MM.1S (cell line): ENCODE measurements around the gene UCHL5.

Source experiments
- DNase-seq: peaks from one replicate; pipeline ENCODE4 v3.0.0-alpha.2; 2015
- H2AFZ ChIP-seq: fragments of 300-600 bp; sonication (generic); 2 replicates; pipeline ENCODE4 v1.6.0; 2016; ENCODE audit warnings: antibody characterized with exemption, low read length
- H3F3A ChIP-seq: fragments of 300-600 bp; sonication (generic); 2 replicates; pipeline ENCODE4 v1.6.1; 2016; ENCODE audit warnings: mild to moderate bottlenecking, antibody characterized with exemption, low read length, moderate library complexity, mixed read lengths; ENCODE audit not compliant: insufficient read depth
- H3K27ac ChIP-seq: fragments of 300-600 bp; sonication (generic); 2 replicates; pipeline ENCODE4 v1.5.1; 2016; ENCODE audit warnings: mild to moderate bottlenecking, low read length
- H3K27me3 ChIP-seq: fragments of 300-600 bp; sonication (generic); replicated peaks from 2 replicates; pipeline ENCODE4 v1.6.0; 2016; ENCODE audit warnings: low read length; ENCODE audit not compliant: insufficient read depth
- H3K36me3 ChIP-seq: fragments of 300-600 bp; sonication (generic); replicated peaks from 2 replicates; pipeline ENCODE4 v1.6.1; 2016; ENCODE audit warnings: mild to moderate bottlenecking, low read length, mixed read lengths; ENCODE audit not compliant: insufficient read depth
- H3K4me1 ChIP-seq: fragments of 300-600 bp; sonication (generic); 2 replicates; pipeline ENCODE4 v1.6.1; 2016; ENCODE audit warnings: low read length, mixed read lengths
- H3K4me2 ChIP-seq: fragments of 300-600 bp; sonication (generic); 2 replicates; pipeline ENCODE4 v1.6.0; 2016; ENCODE audit warnings: low read depth, low read length
- H3K4me3 ChIP-seq: fragments of 300-600 bp; sonication (generic); 2 replicates; pipeline ENCODE4 v1.5.1; 2016; ENCODE audit warnings: low read length, mixed read lengths
- H3K79me2 ChIP-seq: fragments of 300-600 bp; sonication (generic); 2 replicates; pipeline ENCODE4 v1.6.1; 2016; ENCODE audit warnings: mixed run types, low read length, mixed read lengths
- H3K9ac ChIP-seq: fragments of 300-600 bp; sonication (generic); 2 replicates; pipeline ENCODE4 v1.6.1; 2016; ENCODE audit warnings: low read length, mixed read lengths
- H3K9me2 ChIP-seq: fragments of 300-600 bp; sonication (generic); replicated peaks from 2 replicates; pipeline ENCODE4 v1.6.1; 2016; ENCODE audit warnings: mild to moderate bottlenecking, low read length, mixed read lengths; ENCODE audit not compliant: insufficient read depth
- H3K9me3 ChIP-seq: fragments of 300-600 bp; sonication (generic); replicated peaks from 2 replicates; pipeline ENCODE4 v1.6.1; 2016; ENCODE audit warnings: mild to moderate bottlenecking, low read length, mixed read lengths; ENCODE audit not compliant: insufficient read depth
- H4K20me1 ChIP-seq: fragments of 300-600 bp; sonication (generic); 2 replicates; pipeline ENCODE4 v1.6.1; 2016; ENCODE audit warnings: mild to moderate bottlenecking, low read length, moderate library complexity, mixed read lengths; ENCODE audit not compliant: insufficient read depth
- CTCF ChIP-seq: fragments of 300-600 bp; sonication (generic); IDR thresholded peaks from 2 replicates; pipeline ENCODE4 v1.5.1; 2016; ENCODE audit warnings: antibody characterized with exemption, low read length, mixed read lengths
- EZH2 ChIP-seq: fragments of 300-600 bp; sonication (generic); optimal IDR thresholded peaks from 2 replicates; pipeline ENCODE3; 2017; ENCODE audit warnings: low read depth, mild to moderate bottlenecking, antibody characterized with exemption, low read length, mixed read lengths
- EZH2phosphoT487 ChIP-seq: fragments of 300-600 bp; sonication (generic); IDR thresholded peaks from 2 replicates; pipeline ENCODE4 v1.6.1; 2018; ENCODE audit warnings: antibody characterized with exemption, low read length

UCHL5 gene

DNA sequence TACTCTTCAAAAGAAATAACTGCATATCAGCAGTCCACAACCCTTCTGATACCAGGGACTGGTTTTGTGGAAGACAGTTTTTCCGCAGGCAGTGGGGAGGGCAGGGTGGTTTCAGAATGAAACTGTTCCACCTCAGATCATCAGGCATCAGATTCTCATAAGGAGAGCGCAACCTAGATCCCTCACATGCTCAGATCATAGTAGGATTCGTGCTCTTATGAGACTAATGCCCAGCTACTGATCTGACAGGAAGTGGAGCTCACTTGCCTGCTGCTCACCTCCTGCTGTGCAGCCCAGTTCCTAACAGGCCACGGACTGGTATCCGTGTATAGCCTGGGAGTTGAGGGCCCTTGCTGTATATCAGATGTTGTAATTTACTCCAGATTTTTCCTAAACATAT lies 11.8 kb upstream of the UCHL5 start:
- Histone ChIP-seq H3K36me3 (no peaks in the 10 kb centered on the region), H3K9ac (peak overlapping the region; percentile 1; the same call in 1 of the 2 replicates), H3K79me2 (peaks cover 71% of the 10 kb centered on the region), H3K4me3 (no peak overlapping the region), H3F3A (peaks cover 9% of the 10 kb centered on the region), H3K27me3 (no peaks in the 10 kb centered on the region), H3K9me2 (no peaks in the 10 kb centered on the region), H3K4me1 (peaks cover 24% of the 10 kb centered on the region), H2AFZ (no peak overlapping the region), H3K4me2 (peak overlapping the region; percentile 37), H3K27ac (peak overlapping the region; percentile 48; the same call in 1 of the 2 replicates), H4K20me1 (no peaks in the 10 kb centered on the region), H3K9me3 (no peaks in the 10 kb centered on the region)
- TF ChIP-seq CTCF (no peak), EZH2phosphoT487 (no peak), EZH2 (no peak)
- DNase-seq: peak; percentile 56

- Histone ChIP-seq H3K9ac (0 out of 2 replicates have a peak overlapping the region, but pooled peaks have one; percentile 2), H2AFZ (no peak overlapping the region), H3K36me3 (no peaks in the 10 kb centered on the region), H3K4me3 (0 out of 2 replicates have a peak overlapping the region, but pooled peaks have one; percentile 8), H3K9me2 (no peaks in the 10 kb centered on the region), H3K4me2 (peak overlapping the region; percentile 47), H3F3A (peaks cover 9% of the 10 kb centered on the region), H3K4me1 (peaks cover 24% of the 10 kb centered on the region), H3K27me3 (no peaks in the 10 kb centered on the region), H3K27ac (peak overlapping the region; percentile 48; the same call in 1 of the 2 replicates), H3K79me2 (peaks cover 71% of the 10 kb centered on the region), H3K9me3 (no peaks in the 10 kb centered on the region), H4K20me1 (no peaks in the 10 kb centered on the region)
- DNase-seq: peak; percentile 50
- TF ChIP-seq EZH2phosphoT487 (no peak), CTCF (no peak), EZH2 (no peak)
Measured at GRCh38 chr1:193070386-193070753, 11.2 kb upstream of the UCHL5 start.

- H3K9me2 ChIP-seq: no peaks in the 10 kb centered on the region
- 0 out of 2 replicates have a peak overlapping the region, but pooled peaks have one; percentile 8 for H3K4me3 ChIP-seq
- peak; percentile 76 for TF ChIP-seq CTCF
- no peak for TF ChIP-seq EZH2
- TF ChIP-seq EZH2phosphoT487: no peak
- no peaks in the 10 kb centered on the region for H3K9me3 ChIP-seq
- peak; percentile 40 for DNase-seq
- peak overlapping the region; percentile 48; the same call in 1 of the 2 replicates for H3K27ac ChIP-seq
- peaks cover 9% of the 10 kb centered on the region for H3F3A ChIP-seq
- H2AFZ ChIP-seq: no peak overlapping the region
- H3K79me2 ChIP-seq: peaks cover 74% of the 10 kb centered on the region
- H3K27me3 ChIP-seq: no peaks in the 10 kb centered on the region
- H3K9ac ChIP-seq: 0 out of 2 replicates have a peak overlapping the region, but pooled peaks have one; percentile 2
- H3K36me3 ChIP-seq: no peaks in the 10 kb centered on the region
- peak overlapping the region; percentile 47 for H3K4me2 ChIP-seq
- no peaks in the 10 kb centered on the region for H4K20me1 ChIP-seq
- peaks cover 24% of the 10 kb centered on the region for H3K4me1 ChIP-seq
Measured at GRCh38 chr1:193069748-193070385, 10.7 kb upstream of the UCHL5 start.
